WERI-Rb-1 (cell line): ENCODE measurements around the gene MTFR2.

Experiments
- DNase-seq: peaks from one replicate; pipeline ENCODE4 v3.0.0-alpha.2; 2020
- H3K27ac ChIP-seq: fragments of 250-450 bp; sonication (Bioruptor Pico); 2 replicates; pipeline ENCODE4 v1.5.1; 2020; ENCODE audit warnings: mild to moderate bottlenecking, moderate library complexity
- H3K27me3 ChIP-seq: fragments of 250-450 bp; sonication (Bioruptor Pico); 2 replicates; pipeline ENCODE4 v1.5.1; 2021; ENCODE audit warnings: mild to moderate bottlenecking, low read depth, moderate library complexity; ENCODE audit not compliant: insufficient read depth, severe bottlenecking
- H3K36me3 ChIP-seq: fragments of 250-450 bp; sonication (Bioruptor Pico); 2 replicates; pipeline ENCODE4 v1.5.1; 2020; ENCODE audit warnings: mild to moderate bottlenecking, moderate library complexity
- H3K4me3 ChIP-seq: 2 replicates; pipeline ENCODE4 v1.5.1; 2011; ENCODE audit warnings: low read depth, mild to moderate bottlenecking, control low read depth, low read length
- H3K9me3 ChIP-seq: fragments of 250-450 bp; sonication (Bioruptor Pico); 2 replicates; pipeline ENCODE4 v1.5.1; 2021; ENCODE audit warnings: mild to moderate bottlenecking, moderate library complexity; ENCODE audit not compliant: severe bottlenecking
- TF ChIP-seq, protein P1 (sequence below): IDR thresholded peaks from 2 replicates; pipeline ENCODE4 v1.5.1; 2011; ENCODE audit warnings: low read depth, mild to moderate bottlenecking, control low read depth, inconsistent platforms, low read length

Gene MTFR2

GRCh38 chr6:136188486-136188885, 61.6 kb downstream of the MTFR2 start:
- Histone ChIP-seq H3K27me3 (no peaks in the 10 kb centered on the region), H3K9me3 (no peaks in the 10 kb centered on the region), H3K27ac (no peak overlapping the region), H3K4me3 (no peak overlapping the region), H3K36me3 (no peaks in the 10 kb centered on the region)
- TF ChIP-seq, protein P1, sequence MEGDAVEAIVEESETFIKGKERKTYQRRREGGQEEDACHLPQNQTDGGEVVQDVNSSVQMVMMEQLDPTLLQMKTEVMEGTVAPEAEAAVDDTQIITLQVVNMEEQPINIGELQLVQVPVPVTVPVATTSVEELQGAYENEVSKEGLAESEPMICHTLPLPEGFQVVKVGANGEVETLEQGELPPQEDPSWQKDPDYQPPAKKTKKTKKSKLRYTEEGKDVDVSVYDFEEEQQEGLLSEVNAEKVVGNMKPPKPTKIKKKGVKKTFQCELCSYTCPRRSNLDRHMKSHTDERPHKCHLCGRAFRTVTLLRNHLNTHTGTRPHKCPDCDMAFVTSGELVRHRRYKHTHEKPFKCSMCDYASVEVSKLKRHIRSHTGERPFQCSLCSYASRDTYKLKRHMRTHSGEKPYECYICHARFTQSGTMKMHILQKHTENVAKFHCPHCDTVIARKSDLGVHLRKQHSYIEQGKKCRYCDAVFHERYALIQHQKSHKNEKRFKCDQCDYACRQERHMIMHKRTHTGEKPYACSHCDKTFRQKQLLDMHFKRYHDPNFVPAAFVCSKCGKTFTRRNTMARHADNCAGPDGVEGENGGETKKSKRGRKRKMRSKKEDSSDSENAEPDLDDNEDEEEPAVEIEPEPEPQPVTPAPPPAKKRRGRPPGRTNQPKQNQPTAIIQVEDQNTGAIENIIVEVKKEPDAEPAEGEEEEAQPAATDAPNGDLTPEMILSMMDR, result no peak
- no peak for DNase-seq

DNA sequence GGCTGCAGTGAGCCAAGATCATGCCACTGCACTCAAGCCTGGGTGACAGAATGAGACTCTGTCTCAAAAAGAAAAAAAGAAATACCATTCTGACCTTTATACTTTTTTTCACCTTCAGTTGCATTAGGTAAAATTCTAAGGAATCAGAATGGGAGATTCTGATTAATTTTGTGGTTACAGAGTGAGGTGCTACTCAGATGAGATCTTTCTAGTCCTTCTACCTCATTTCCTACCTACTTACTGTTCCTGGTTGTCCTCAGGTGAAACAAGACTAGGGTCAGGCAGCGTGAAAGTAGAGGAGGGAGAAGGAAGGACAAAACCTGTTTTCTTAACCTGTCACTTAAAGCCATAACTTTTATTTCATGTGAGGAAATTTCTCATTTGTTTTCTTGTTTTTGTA, 63.7 kb downstream of the MTFR2 start:
- no peaks in the 10 kb centered on the region for H3K36me3 ChIP-seq
- H3K27me3 ChIP-seq, result no peaks in the 10 kb centered on the region
- H3K9me3 ChIP-seq, result no peaks in the 10 kb centered on the region
- DNase-seq, result no peak
- H3K4me3 ChIP-seq, result no peak overlapping the region
- TF ChIP-seq, protein P1, result no peak
- H3K27ac ChIP-seq, result no peak overlapping the region

GRCh38 chr6:136184738-136185137, 65.4 kb downstream of the MTFR2 start:
- H3K27me3 ChIP-seq, result no peaks in the 10 kb centered on the region
- no peaks in the 10 kb centered on the region for H3K36me3 ChIP-seq
- TF ChIP-seq, protein P1, result no peak
- no peaks in the 10 kb centered on the region for H3K9me3 ChIP-seq
- no peak overlapping the region for H3K27ac ChIP-seq
- no peak overlapping the region for H3K4me3 ChIP-seq
- DNase-seq, result no peak

GRCh38 chr6:136181861-136182260, 68.2 kb downstream of the MTFR2 start:
- no peaks in the 10 kb centered on the region for H3K9me3 ChIP-seq
- no peaks in the 10 kb centered on the region for H3K36me3 ChIP-seq
- no peaks in the 10 kb centered on the region for H3K27me3 ChIP-seq
- TF ChIP-seq, protein P1, result no peak
- no peak overlapping the region for H3K4me3 ChIP-seq
- DNase-seq, result no peak
- H3K27ac ChIP-seq, result no peak overlapping the region

DNA sequence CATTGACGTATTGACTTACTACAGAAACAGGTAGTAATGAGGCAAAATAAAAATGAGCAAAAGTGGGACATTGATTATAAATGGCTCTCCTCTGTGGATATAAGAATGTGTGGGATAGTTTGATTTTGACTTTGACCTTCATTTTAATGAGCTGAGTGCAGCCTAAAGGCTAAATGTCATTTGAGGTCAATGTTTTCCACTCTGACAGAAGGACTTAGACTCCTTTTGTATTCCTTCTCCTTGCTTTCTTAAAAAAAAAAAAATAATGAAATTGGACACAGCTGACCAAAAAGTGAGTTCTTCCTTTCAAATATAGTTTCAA, 68.6 kb downstream of the MTFR2 start:
- H3K4me3 ChIP-seq, result no peak overlapping the region
- TF ChIP-seq, protein P1, result no peak
- no peaks in the 10 kb centered on the region for H3K27me3 ChIP-seq
- H3K9me3 ChIP-seq, result no peaks in the 10 kb centered on the region
- no peak for DNase-seq
- H3K36me3 ChIP-seq, result no peaks in the 10 kb centered on the region
- H3K27ac ChIP-seq, result no peak overlapping the region
